ENCODE measurements around the gene KCNJ10. TPM values are rescaled to one million over a fixed set of nuclear protein-coding genes. Genes with fewer than 3 reads are reported as not detected.

Gene KCNJ10
- total RNA-seq, 1 donor from 2014 or later, result not detected

DNA sequence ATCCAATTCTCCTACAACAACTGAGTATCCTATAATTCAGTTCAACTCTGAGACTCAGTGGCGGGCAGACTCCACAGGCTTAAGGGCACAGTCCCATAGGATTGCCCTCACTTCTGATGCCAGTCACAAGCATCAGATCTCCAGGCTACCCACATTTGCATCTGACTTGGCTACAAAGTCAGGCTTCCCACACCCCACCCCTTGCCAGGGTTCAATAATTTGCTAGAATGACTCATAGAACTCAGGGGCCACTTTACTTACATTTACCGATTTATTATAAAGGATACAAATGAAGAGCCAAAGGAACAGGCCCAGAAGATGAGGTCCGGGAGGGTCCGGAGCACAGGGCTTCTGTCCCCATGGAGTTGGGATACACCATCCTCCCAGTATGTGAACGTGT lies 80.0 kb downstream of the KCNJ10 start:
- Mint-ChIP-seq H3K4me3 (no peak overlapping the region), H3K27me3 (no peaks in the 10 kb centered on the region), H3K36me3 (no peaks in the 10 kb centered on the region), H3K27ac (no peak overlapping the region), H3K4me1 (ENCODE audit: unreplicated experiment) (no peaks in the 10 kb centered on the region), H3K9me3 (no peaks in the 10 kb centered on the region)
- no peak for DNase-seq (ENCODE audit: extremely low spot score, unreplicated experiment)
- TF ChIP-seq, protein P1, sequence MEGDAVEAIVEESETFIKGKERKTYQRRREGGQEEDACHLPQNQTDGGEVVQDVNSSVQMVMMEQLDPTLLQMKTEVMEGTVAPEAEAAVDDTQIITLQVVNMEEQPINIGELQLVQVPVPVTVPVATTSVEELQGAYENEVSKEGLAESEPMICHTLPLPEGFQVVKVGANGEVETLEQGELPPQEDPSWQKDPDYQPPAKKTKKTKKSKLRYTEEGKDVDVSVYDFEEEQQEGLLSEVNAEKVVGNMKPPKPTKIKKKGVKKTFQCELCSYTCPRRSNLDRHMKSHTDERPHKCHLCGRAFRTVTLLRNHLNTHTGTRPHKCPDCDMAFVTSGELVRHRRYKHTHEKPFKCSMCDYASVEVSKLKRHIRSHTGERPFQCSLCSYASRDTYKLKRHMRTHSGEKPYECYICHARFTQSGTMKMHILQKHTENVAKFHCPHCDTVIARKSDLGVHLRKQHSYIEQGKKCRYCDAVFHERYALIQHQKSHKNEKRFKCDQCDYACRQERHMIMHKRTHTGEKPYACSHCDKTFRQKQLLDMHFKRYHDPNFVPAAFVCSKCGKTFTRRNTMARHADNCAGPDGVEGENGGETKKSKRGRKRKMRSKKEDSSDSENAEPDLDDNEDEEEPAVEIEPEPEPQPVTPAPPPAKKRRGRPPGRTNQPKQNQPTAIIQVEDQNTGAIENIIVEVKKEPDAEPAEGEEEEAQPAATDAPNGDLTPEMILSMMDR (conservative IDR thresholded peaks at IDR 0.05), result no peak

DNA sequence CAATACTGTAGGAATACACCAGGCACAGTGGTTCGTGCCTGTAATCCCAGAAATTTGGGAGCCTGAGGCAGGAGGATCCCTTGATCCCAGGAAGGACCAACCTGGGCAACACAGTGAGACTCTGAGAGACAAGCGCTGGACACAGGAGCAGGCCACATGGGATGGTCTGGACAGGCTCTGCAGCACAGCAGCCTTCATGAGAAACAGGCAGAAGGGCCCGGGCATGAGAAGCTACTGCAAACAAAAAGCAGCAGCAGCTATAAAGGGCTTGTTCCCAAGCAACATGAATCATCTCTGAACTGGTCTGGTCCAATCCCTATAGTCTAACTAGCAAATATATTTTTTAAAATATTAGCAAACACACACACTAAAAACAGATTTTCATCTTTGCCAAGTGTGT lies 80.4 kb downstream of the KCNJ10 start:
- no peak for DNase-seq (ENCODE audit: extremely low spot score, unreplicated experiment)
- H3K4me1 Mint-ChIP-seq (ENCODE audit: unreplicated experiment), result no peaks in the 10 kb centered on the region
- H3K27ac Mint-ChIP-seq, result no peak overlapping the region
- H3K4me3 Mint-ChIP-seq, result no peak overlapping the region
- H3K36me3 Mint-ChIP-seq, result no peaks in the 10 kb centered on the region
- H3K27me3 Mint-ChIP-seq, result no peaks in the 10 kb centered on the region
- no peaks in the 10 kb centered on the region for H3K9me3 Mint-ChIP-seq
- TF ChIP-seq, protein P1 (conservative IDR thresholded peaks at IDR 0.05), result no peak

DNA sequence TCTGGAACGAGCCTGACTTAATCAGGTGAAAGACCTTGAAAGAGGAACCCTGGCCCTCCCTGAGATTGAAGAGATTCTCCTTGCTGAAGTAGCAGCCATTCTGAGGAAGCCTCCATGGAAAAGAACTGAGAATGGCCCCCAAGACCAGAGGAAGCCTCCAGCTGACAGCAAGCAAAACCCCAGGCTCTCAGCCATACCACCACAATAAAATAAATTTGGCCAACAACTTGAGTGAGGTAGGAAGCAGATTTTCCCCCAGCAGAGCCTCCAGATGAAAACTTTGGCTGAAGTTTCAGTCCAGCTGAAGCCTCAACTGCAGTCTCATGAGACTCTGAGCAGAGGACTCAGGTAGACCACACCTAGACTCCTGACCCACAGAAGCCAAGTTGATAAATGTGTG lies 82.0 kb downstream of the KCNJ10 start:
- no peak overlapping the region for H3K27ac Mint-ChIP-seq
- no peaks in the 10 kb centered on the region for H3K36me3 Mint-ChIP-seq
- peaks cover 2% of the 10 kb centered on the region for H3K27me3 Mint-ChIP-seq
- TF ChIP-seq, protein P1 (conservative IDR thresholded peaks at IDR 0.05), result no peak
- H3K9me3 Mint-ChIP-seq, result no peaks in the 10 kb centered on the region
- DNase-seq (ENCODE audit: extremely low spot score, unreplicated experiment), result no peak
- no peak overlapping the region for H3K4me3 Mint-ChIP-seq
- no peaks in the 10 kb centered on the region for H3K4me1 Mint-ChIP-seq (ENCODE audit: unreplicated experiment)

DNA sequence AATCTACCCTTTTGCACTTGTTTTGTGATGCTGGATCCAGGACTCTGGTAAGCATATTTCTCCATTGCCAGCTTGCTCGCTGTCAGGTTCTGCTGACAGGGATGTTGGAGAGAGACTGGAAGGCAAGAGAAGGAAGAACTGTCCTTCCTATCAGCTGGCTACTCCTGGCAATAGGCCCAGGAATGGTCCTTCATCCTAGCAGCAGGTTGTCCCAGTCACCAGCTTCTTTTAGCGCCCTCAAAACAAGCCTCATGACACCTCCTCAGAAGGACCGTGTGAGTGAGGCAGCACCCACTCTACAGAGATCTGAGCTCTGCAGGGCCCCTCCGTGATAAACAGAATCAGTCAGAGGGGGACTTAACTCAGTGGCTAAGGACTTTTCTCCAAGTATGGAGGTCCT lies 82.8 kb downstream of the KCNJ10 start:
- Mint-ChIP-seq H3K4me3 (no peak overlapping the region), H3K36me3 (no peaks in the 10 kb centered on the region), H3K27me3 (peaks cover 6% of the 10 kb centered on the region), H3K27ac (no peak overlapping the region), H3K9me3 (no peaks in the 10 kb centered on the region), H3K4me1 (ENCODE audit: unreplicated experiment) (no peaks in the 10 kb centered on the region)
- TF ChIP-seq, protein P1 (conservative IDR thresholded peaks at IDR 0.05), result no peak
- DNase-seq (ENCODE audit: extremely low spot score, unreplicated experiment), result no peak

DNA sequence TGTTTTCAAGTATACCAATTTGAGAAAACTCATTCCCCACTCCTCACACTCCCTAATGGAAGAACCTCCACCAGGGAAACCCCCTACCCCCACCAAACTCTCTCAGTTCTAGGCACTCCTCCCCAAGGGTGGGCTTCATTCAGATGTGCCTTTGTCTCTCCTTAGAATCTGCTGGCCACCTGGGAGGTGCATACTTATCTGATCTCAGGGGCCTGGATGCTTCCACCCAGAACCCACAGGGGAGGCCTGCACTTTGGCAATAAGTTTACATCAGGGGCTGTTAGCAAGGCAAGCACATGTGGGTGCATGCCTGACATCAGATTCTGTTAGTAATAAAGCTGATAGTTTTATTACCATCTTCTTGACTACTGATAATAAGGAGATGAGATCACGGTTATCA lies 83.4 kb downstream of the KCNJ10 start:
- H3K36me3 Mint-ChIP-seq, result no peaks in the 10 kb centered on the region
- DNase-seq (ENCODE audit: extremely low spot score, unreplicated experiment), result no peak
- H3K27me3 Mint-ChIP-seq, result peaks cover 10% of the 10 kb centered on the region
- no peaks in the 10 kb centered on the region for H3K4me1 Mint-ChIP-seq (ENCODE audit: unreplicated experiment)
- no peak overlapping the region for H3K27ac Mint-ChIP-seq
- H3K9me3 Mint-ChIP-seq, result no peaks in the 10 kb centered on the region
- H3K4me3 Mint-ChIP-seq, result no peak overlapping the region
- TF ChIP-seq, protein P1 (conservative IDR thresholded peaks at IDR 0.05), result no peak

DNA sequence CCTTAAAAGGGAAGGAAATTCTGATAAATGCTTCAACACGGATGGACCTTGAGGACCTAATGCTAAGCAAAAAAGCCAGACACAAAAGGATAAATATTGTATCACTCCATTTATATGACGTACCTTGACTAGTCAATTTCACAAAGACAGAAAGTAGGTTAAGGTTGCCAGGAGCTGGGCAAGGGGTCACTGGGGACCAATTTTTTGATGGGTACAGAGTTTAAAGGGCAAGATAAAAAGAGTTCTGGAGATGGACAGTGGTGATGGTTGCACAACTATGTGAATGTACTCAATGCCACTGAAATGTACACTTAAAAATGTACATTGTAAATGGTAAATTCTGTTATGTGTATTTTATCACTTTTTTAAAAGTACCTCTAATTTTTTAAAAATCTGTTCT lies 83.9 kb downstream of the KCNJ10 start:
- Mint-ChIP-seq H3K4me3 (no peak overlapping the region), H3K4me1 (ENCODE audit: unreplicated experiment) (no peaks in the 10 kb centered on the region), H3K36me3 (no peaks in the 10 kb centered on the region), H3K27ac (no peak overlapping the region), H3K27me3 (peaks cover 10% of the 10 kb centered on the region), H3K9me3 (no peaks in the 10 kb centered on the region)
- TF ChIP-seq, protein P1 (conservative IDR thresholded peaks at IDR 0.05), result no peak
- no peak for DNase-seq (ENCODE audit: extremely low spot score, unreplicated experiment)

All from type B pancreatic cell (in vitro differentiated cells).